ENCODE data around the gene NT5C2.

Gene NT5C2

DNA sequence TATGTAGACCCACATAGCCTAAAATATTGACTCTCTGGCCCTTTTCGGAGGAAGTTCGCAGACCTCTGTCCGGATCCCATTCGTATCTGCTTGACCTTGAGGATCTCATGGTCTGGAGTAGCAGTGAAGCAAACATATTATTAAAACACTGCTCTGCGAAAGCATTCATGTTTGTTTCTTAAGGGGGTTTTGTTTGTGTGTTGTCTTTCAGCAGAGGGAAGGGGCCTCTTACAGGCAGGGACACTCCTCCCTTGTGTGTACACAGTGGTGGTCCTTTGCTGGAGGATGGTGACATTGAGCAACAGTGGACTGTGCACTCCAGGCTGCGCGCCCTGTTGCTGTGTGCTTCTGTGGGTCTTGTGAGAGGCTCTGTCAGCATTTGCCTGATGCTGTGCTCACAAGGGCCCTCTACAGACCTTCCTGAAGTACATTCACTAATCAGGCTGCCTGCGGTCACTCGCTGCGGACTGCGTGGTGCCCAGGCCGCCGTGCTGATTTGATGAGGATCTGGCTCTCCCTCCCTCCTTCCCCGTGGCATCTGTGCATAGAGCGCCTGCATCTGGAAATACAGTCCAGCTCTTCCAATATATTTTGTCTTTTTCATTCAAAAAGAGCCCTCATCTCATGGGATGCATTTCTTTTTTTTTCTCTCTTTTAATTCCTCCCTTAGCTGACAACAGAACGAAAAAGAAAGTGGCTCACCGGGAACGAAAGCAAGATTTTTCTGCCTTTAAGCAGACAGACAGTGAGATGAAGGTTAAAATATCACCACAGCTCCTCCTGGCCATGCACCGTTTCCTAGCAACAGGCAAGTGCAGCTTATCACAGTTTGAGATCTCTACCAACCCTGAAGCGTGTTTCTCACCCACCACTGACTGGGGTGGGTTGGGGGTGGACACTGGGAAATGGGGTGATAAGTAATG, 139.2 kb downstream of the NT5C2 start:
- no peak for DNase-seq

DNA sequence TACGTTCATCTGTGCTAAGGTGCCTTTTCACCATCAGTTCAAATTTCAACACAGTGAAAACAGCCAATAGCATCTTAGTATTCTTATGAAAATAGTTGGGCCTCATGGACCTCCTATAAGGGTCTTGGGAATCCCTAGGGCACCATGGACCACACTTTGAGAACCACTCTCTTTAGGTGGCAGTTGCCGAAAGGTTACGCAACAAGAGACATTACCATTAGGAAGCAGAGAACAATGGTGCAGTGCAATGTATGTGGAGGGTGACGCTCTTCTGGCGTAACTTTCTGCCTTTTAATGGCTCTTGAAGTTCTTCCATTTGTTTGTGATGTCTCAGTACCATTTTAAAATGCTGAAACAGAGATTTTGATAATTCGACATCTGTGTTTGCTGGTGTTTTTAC, 143.8 kb downstream of the NT5C2 start:
- DNase-seq: no peak

DNA sequence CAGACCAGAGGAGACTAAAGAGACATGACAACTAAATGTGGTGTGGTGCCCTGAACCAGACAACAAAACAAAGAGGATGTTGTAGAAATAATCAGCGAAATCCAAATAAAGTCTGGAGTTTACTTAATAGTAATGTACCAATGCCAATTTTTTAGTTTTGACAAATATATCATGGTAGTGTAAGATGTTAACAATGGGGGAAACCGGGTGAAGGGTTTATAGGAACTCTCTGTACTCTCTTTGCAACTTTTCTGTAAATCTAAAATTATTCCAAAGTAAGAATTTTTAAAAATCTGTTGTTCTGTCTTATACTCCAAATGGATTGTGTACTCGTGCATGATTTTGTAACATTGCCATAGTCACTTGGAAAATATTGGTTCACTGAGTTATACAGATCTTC, 145.7 kb downstream of the NT5C2 start:
- DNase-seq: no peak

DNA sequence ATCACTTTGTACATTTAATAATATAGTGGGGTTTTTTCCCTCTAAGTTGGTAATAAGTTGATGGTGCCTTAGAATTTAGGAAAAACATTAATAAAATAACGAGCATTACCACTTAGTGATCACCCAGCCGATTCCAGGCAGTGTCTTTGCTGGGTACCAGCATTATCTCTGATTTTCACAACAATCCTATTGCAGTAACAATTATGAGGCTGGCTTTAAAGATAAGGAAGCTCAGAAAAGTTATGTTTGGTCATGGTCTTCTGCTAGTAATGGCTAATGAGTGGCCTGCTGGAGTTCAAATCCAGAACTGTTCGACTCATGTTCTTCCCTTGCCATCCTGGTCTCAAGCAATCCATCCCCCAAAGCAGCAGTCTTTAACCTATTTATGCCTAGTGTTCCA, 147.1 kb downstream of the NT5C2 start:
- no peak for DNase-seq

DNA sequence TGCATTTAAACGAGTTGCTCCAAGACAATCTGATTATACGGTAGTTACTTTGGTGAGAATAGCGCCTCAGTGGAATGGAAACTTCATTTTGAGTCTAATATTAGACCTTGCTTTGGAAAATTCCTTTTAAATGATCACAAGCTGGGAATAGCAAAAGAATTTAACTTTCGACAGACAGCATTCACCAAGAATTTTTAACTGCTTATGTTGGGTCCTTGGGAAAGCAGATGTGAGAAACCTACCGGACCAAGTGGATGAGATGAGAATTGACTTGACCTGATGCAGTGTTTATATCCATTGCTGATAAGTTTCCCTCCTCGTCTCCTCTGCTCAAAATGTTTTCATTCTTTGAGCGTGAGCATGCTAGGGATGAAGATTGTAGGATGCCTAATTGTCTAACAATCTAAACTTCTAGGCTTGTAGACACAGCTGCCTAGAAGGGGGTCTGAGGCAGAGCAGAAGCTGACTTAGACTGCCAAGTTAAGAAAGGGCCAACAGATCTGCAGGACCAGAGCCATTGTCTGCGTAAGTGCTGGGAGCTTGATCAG, 148.1 kb downstream of the NT5C2 start:
- DNase-seq: no peak

DNA sequence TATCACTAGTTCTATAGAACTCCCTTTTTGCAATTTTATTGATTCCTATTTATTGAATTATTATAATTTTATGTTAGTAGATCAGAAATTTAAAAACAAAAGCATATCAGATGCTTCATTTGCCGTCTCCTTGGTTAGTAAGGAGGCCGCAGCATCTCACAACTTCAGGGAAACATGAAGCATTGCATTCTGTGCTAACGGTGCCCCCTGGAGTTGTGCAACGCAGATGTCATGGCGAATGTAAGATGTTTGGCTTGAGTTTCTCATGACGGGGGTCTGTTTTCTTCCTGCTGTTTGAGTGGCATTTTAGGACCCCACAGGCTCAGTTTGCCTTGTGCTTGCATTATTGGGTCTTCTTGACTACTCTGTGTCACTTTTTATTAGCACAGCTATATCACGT, 150.2 kb downstream of the NT5C2 start:
- DNase-seq: no peak

DNA sequence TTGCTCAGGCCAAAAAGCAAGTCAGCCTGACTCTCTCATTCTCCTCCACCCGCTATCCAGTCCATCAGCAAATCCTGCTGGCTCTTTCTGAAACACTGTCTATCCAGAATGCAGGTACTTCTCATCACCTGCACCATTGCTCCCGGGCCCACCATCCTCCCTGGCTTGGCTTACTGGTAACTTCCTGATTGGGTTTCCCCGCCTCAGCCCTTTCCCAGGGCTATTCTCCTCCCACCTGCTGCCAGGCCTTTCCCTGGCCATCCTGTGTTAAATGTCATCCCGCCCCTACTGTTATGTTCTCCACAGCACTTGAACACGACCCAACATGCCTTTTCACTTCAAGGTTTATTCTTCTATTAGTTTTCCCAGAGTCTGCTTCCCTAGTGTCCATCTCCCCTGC, 150.9 kb downstream of the NT5C2 start:
- DNase-seq: no peak

DNA sequence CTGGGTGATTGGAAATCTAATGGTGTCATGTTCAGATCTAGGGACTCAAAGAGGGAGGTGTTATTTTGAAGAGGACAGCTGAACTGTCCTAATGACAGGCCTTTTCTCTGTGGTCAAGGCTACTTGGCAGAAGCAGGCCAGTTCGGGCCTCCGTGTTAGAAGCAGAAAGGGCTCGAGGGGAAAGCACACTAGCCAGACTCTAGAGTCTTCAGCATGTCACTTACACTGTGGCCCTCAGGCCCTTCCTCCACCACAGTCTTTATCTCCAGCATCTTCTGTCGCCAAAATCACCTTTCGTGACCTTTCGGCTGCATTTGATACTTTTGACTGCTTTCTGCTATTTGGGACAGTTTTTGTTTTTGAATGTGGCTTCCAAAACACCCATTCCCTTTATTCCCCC, 151.7 kb downstream of the NT5C2 start:
- DNase-seq: no peak

DNA sequence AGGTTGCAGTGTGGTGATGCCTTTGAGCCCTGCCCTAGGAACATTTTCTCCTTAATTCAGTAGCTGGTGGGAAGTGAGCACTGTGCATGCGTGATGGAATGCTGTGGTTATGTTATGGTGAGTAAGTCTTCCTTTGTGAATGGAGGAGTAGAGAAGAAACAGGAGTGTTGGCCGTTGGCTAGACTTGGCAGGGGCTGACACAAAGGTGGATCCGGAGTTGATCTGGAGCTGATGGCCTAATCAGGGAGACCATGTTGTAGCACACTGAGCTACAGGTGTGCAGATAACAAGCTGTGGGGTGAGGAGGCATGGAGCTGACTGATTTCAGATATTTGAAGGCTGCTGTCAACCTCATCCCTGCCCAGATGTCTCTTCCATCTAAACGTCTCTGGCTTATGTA, 152.7 kb downstream of the NT5C2 start:
- no peak for DNase-seq

DNA sequence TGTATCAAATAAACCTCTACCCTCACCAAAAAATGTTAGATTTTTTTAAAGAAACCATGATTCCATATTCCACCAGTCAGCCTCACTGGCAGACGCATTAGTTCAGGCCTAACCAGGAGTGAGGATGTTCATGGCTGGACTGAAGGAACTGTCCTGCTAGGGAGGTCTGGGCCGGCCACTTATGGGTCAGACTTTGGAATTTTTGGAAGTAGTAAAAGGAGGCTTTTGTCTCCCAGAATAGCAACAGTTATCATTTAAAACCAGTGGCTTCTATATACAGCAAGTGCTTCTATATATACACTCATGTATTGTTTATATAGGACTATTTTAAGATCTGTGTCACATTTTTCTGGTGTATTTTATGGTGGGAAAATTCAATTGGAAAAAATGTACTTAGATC, 154.5 kb downstream of the NT5C2 start:
- DNase-seq: no peak

Data from NCI-H524 treated with DMSO at 0.1 percent for 48 hours (cell line).